ENCODE data around the gene OBSCN. TPM values are rescaled to one million over a fixed set of nuclear protein-coding genes. Genes with fewer than 3 reads are reported as not detected.
A peak's percentile ranks its signal among the peaks of the same experiment; 100 is the strongest.
"Not testable (repeated sequence)": the region's sequence is repeated elsewhere in the genome, so short reads cannot be mapped to it uniquely, and the experiment has no call there.

The OBSCN gene
- total RNA-seq, 2 experiments from 2014 or later = 13.7 to 14.9 TPM

GRCh38 chr1:228264090-228264829 is 56.4 kb downstream of the OBSCN start:
- no peaks in the 10 kb centered on the region for H3K4me1 Mint-ChIP-seq
- H3K4me3 Mint-ChIP-seq = no peak overlapping the region
- H3K9me3 Mint-ChIP-seq = peaks cover 4% of the 10 kb centered on the region
- H3K36me3 Mint-ChIP-seq = peaks cover 25% of the 10 kb centered on the region
- no peak for DNase-seq
- no peaks in the 10 kb centered on the region for H3K27me3 Mint-ChIP-seq
- no peak overlapping the region for H3K27ac Mint-ChIP-seq

- Mint-ChIP-seq H3K9me3 (peaks cover 4% of the 10 kb centered on the region), H3K4me3 (no peak overlapping the region), H3K27ac (no peak overlapping the region), H3K36me3 (peaks cover 17% of the 10 kb centered on the region), H3K4me1 (no peaks in the 10 kb centered on the region), H3K27me3 (no peaks in the 10 kb centered on the region)
- DNase-seq = no peak
These were observed 57.3 kb downstream of the OBSCN start for GRCh38 chr1:228265167-228265566.

- DNase-seq = no peak
- no peaks in the 10 kb centered on the region for H3K36me3 Mint-ChIP-seq
- no peaks in the 10 kb centered on the region for H3K4me1 Mint-ChIP-seq
- no peaks in the 10 kb centered on the region for H3K27me3 Mint-ChIP-seq
- no peak overlapping the region for H3K27ac Mint-ChIP-seq
- no peak overlapping the region for H3K4me3 Mint-ChIP-seq
- H3K9me3 Mint-ChIP-seq = no peaks in the 10 kb centered on the region
These were observed 60.4 kb downstream of the OBSCN start for GRCh38 chr1:228267962-228268880.

GRCh38 chr1:228268881-228269265 is 61.0 kb downstream of the OBSCN start:
- no peak overlapping the region for H3K4me3 Mint-ChIP-seq
- H3K9me3 Mint-ChIP-seq = no peaks in the 10 kb centered on the region
- H3K27ac Mint-ChIP-seq = no peak overlapping the region

DNA sequence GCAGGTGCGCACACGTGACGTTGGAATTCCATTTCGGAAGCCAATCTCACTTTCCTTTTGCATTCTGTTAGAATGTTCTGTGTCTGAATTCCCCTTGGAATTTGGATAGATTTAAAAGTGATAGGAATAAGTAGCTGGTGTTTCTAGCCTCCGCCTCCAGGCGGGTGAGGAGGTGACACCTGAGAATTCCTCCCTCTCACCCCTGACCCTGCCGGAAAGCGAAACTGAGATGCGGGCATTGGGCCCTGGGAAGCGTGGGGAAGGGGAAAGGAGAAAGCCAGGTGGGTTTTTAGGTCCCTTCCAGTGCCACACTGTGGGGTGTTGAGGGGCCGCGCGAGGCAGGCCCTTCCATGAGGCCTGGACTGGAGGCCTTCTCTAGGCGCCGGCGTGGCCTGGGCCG is 61.6 kb downstream of the OBSCN start:
- not testable (repeated sequence) for H3K27me3 Mint-ChIP-seq, H3K4me1 Mint-ChIP-seq, DNase-seq, H3K36me3 Mint-ChIP-seq, H3K9me3 Mint-ChIP-seq, H3K27ac Mint-ChIP-seq, H3K4me3 Mint-ChIP-seq

More at GRCh38 chr1:228268881-228269265, 61.0 kb downstream of the OBSCN start:
- H3K36me3 Mint-ChIP-seq = no peaks in the 10 kb centered on the region
- no peaks in the 10 kb centered on the region for H3K4me1 Mint-ChIP-seq
- no peak for DNase-seq
- no peaks in the 10 kb centered on the region for H3K27me3 Mint-ChIP-seq

- Mint-ChIP-seq H3K9me3 (no peaks in the 10 kb centered on the region), H3K27me3 (no peaks in the 10 kb centered on the region), H3K4me1 (peaks cover 3% of the 10 kb centered on the region), H3K27ac (no peak overlapping the region), H3K4me3 (no peak overlapping the region), H3K36me3 (no peaks in the 10 kb centered on the region)
- no peak for DNase-seq
These were observed 62.2 kb downstream of the OBSCN start for GRCh38 chr1:228270032-228270431.

DNA sequence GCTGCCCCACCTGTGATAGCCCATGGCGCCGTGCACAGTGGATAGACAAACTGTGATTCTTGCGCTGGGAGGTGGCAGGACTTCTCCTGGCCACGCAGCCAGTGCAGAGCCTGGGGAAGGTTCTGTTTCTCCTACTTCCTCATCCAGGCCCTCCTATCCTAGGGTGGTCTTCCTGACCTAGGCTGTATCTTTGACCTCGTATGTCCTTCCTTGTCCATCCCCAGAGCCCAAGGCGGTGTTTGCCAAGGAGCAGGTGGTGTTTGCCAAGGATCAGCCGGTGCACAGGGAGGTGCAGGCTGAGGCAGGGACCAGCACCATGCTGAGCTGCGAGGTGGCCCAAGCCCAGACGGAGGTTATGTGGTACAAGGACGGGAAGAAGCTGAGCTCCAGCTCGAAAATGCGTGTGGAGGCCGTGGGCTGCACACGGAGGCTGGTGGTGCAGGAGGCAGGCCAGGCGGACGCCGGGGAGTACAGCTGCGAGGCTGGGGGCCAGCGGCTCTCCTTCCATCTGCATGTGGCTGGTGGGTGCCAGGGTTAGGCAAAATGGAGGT is 63.9 kb downstream of the OBSCN start:
- Mint-ChIP-seq H3K4me3 (no peak overlapping the region), H3K36me3 (no peaks in the 10 kb centered on the region), H3K4me1 (peaks cover 6% of the 10 kb centered on the region), H3K27me3 (no peaks in the 10 kb centered on the region), H3K9me3 (no peaks in the 10 kb centered on the region), H3K27ac (no peak overlapping the region)
- no peak for DNase-seq

- Mint-ChIP-seq H3K36me3 (no peaks in the 10 kb centered on the region), H3K4me3 (no peak overlapping the region), H3K27ac (no peak overlapping the region), H3K27me3 (no peaks in the 10 kb centered on the region), H3K9me3 (no peaks in the 10 kb centered on the region), H3K4me1 (peaks cover 6% of the 10 kb centered on the region)
- DNase-seq = no peak
These were observed 64.5 kb downstream of the OBSCN start for GRCh38 chr1:228272331-228272791.

DNA sequence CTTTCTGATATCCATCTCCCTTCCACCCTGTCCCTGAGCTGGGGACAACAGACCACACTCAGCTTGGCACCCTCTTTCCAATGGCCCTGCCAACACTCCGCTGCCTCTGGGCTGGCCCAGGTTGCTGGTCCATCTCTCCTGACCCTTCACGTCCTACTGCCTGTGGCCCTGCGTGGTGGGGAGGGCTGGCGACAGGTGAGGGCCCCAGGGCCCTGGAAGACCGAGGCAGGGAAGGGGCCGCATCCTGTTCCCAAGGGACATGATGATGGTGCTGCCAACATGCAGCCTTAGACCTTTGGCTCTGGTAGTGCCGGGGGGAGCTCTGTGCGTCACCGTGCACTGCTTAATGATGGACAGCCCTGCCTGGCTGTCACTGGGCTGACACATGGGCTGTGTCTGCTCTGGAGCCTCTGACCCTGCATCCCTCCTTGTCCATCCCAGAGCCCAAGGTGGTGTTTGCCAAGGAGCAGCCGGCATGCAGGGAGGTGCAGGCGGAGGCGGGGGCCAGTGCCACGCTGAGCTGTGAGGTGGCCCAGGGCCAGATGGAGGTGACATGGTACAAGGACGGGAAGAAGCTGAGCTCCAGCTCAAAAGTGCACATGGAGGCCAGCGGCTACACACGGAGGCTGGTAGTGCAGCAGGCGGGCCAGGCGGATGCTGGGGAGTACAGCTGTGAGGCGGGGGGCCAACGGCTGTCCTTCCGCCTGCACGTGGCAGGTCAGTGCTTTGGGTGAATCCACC is 65.2 kb downstream of the OBSCN start:
- Mint-ChIP-seq H3K4me1 (peaks cover 6% of the 10 kb centered on the region), H3K9me3 (no peaks in the 10 kb centered on the region), H3K4me3 (no peak overlapping the region), H3K36me3 (no peaks in the 10 kb centered on the region), H3K27me3 (no peaks in the 10 kb centered on the region), H3K27ac (no peak overlapping the region)
- no peak for DNase-seq

DNA sequence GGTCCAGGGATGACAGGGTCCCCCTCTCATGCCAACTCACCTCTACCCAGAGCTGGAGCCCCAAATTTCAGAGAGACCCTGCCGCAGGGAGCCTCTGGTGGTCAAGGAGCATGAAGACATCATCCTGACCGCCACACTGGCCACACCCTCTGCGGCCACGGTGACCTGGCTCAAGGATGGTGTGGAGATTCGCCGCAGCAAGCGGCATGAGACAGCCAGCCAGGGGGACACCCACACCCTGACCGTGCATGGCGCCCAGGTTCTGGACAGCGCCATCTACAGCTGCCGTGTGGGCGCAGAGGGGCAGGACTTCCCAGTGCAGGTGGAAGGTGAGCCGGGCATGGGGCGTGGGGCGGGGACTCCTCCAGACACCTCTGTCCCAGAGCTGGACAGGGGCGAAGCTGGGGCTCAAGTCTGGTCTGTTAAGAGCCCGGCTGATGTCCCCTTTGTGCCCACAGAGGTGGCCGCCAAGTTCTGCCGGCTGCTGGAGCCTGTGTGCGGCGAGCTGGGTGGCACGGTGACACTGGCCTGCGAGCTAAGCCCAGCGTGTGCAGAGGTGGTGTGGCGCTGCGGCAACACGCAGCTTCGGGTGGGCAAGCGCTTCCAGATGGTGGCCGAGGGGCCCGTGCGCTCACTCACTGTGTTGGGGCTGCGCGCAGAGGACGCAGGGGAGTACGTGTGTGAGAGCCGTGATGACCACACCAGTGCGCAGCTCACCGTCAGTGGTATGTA is 66.0 kb downstream of the OBSCN start:
- no peaks in the 10 kb centered on the region for H3K36me3 Mint-ChIP-seq
- no peak overlapping the region for H3K27ac Mint-ChIP-seq
- H3K9me3 Mint-ChIP-seq = no peaks in the 10 kb centered on the region
- no peak overlapping the region for H3K4me3 Mint-ChIP-seq
- no peak for DNase-seq
- H3K4me1 Mint-ChIP-seq = peaks cover 6% of the 10 kb centered on the region
- H3K27me3 Mint-ChIP-seq = no peaks in the 10 kb centered on the region

- no peaks in the 10 kb centered on the region for H3K27me3 Mint-ChIP-seq
- H3K36me3 Mint-ChIP-seq = no peaks in the 10 kb centered on the region
- H3K9me3 Mint-ChIP-seq = no peaks in the 10 kb centered on the region
- no peak overlapping the region for H3K27ac Mint-ChIP-seq
- H3K4me3 Mint-ChIP-seq = peak overlapping the region; percentile 74
- peaks cover 6% of the 10 kb centered on the region for H3K4me1 Mint-ChIP-seq
- DNase-seq = no peak
These were observed 66.8 kb downstream of the OBSCN start for GRCh38 chr1:228274452-228275178.

- Mint-ChIP-seq H3K4me1 (peaks cover 6% of the 10 kb centered on the region), H3K4me3 (peak overlapping the region; percentile 74), H3K36me3 (no peaks in the 10 kb centered on the region), H3K27ac (no peak overlapping the region), H3K9me3 (no peaks in the 10 kb centered on the region), H3K27me3 (no peaks in the 10 kb centered on the region)
- DNase-seq = peak; percentile 17
These were observed 67.3 kb downstream of the OBSCN start for GRCh38 chr1:228275179-228275429.

- DNase-seq = peak; percentile 84
- H3K4me3 Mint-ChIP-seq = peak overlapping the region; percentile 74
- H3K27ac Mint-ChIP-seq = no peak overlapping the region
- no peaks in the 10 kb centered on the region for H3K36me3 Mint-ChIP-seq
- no peaks in the 10 kb centered on the region for H3K9me3 Mint-ChIP-seq
- H3K4me1 Mint-ChIP-seq = peaks cover 6% of the 10 kb centered on the region
- no peaks in the 10 kb centered on the region for H3K27me3 Mint-ChIP-seq
These were observed 67.8 kb downstream of the OBSCN start for GRCh38 chr1:228275430-228276173.

All from activated naive CD8-positive, alpha-beta T cell treated with anti-CD3 and anti-CD28 coated beads for 36 hours (primary cell).